GM23338 (cell line): ENCODE results near the gene ORC2. TPM values are rescaled to one million over a fixed set of nuclear protein-coding genes. Genes with fewer than 3 reads are reported as not detected.

Source experiments
- ATAC-seq: fragments of 200-7000 bp; cut with Tn5 transposase; 3 replicates; pipeline ENCODE4 v1.9.1; 2020
- DNase-seq: peaks from one replicate; pipeline ENCODE4 v3.0.0-alpha.2; 2015; ENCODE audit warnings: low spot score
- H2AFZ ChIP-seq: fragments of 200-600 bp; sonication (generic); 2 replicates; pipeline ENCODE4 v1.8.0; 2016; ENCODE audit warnings: antibody characterized with exemption, mild to moderate bottlenecking, moderate library complexity
- H3F3A ChIP-seq: fragments of 200-600 bp; sonication (generic); replicated peaks from 2 replicates; pipeline ENCODE4 v1.8.0; 2017; ENCODE audit warnings: antibody characterized with exemption, mixed run types, low read depth
- H3K27ac ChIP-seq: fragments of 200-600 bp; sonication (generic); 2 replicates; pipeline ENCODE4 v1.6.1; 2016; ENCODE audit warnings: low read depth
- H3K27me3 ChIP-seq: fragments of 200-600 bp; sonication (generic); 2 replicates; pipeline ENCODE4 v1.8.0; 2016; ENCODE audit warnings: mild to moderate bottlenecking, mixed run types, moderate library complexity; ENCODE audit not compliant: insufficient read depth
- H3K36me3 ChIP-seq: fragments of 200-600 bp; sonication (generic); 2 replicates; pipeline ENCODE4 v1.8.0; 2016; ENCODE audit warnings: mild to moderate bottlenecking; ENCODE audit not compliant: insufficient read depth
- H3K4me1 ChIP-seq: fragments of 200-600 bp; sonication (generic); 2 replicates; pipeline ENCODE4 v1.8.0; 2016; ENCODE audit warnings: mild to moderate bottlenecking, moderate library complexity; ENCODE audit not compliant: insufficient read depth
- H3K4me2 ChIP-seq: fragments of 200-600 bp; sonication (generic); 2 replicates; pipeline ENCODE4 v1.7.1; 2017; ENCODE audit warnings: mixed run types
- H3K4me3 ChIP-seq: fragments of 200-600 bp; sonication (generic); 2 replicates; pipeline ENCODE4 v1.6.1; 2016; ENCODE audit warnings: mixed run types
- H3K79me2 ChIP-seq: fragments of 200-600 bp; sonication (generic); replicated peaks from 2 replicates; pipeline ENCODE4 v1.8.0; 2017; ENCODE audit warnings: mild to moderate bottlenecking; ENCODE audit not compliant: insufficient read depth
- H3K9me2 ChIP-seq: fragments of 200-600 bp; sonication (generic); 2 replicates; pipeline ENCODE4 v1.8.0; 2017; ENCODE audit not compliant: insufficient read depth
- H4K20me1 ChIP-seq: fragments of 200-600 bp; sonication (generic); replicated peaks from 2 replicates; pipeline ENCODE4 v1.8.0; 2017; ENCODE audit warnings: mild to moderate bottlenecking; ENCODE audit not compliant: insufficient read depth
- H3K27ac Mint-ChIP-seq: 2 replicates; pipeline ENCODE4 v1.8.0; 2020; ENCODE audit warnings: inconsistent platforms, mild to moderate bottlenecking, moderate library complexity, mixed read lengths
- H3K27me3 Mint-ChIP-seq: 3 replicates; pipeline ENCODE4 v1.8.0; 2022; ENCODE audit warnings: low read depth, mild to moderate bottlenecking, moderate library complexity, mixed read lengths, inconsistent platforms; ENCODE audit not compliant: insufficient read depth, poor library complexity
- H3K36me3 Mint-ChIP-seq: 3 replicates; pipeline ENCODE4 v1.8.0; 2021; ENCODE audit warnings: low read depth, mild to moderate bottlenecking, inconsistent platforms, moderate library complexity, mixed read lengths
- H3K4me1 Mint-ChIP-seq: 3 replicates; pipeline ENCODE4 v1.8.0; 2020; ENCODE audit warnings: mild to moderate bottlenecking, inconsistent platforms, mixed read lengths
- H3K4me3 Mint-ChIP-seq: 3 replicates; pipeline ENCODE4 v1.8.0; 2021; ENCODE audit warnings: moderate library complexity, mild to moderate bottlenecking, inconsistent platforms, mixed read lengths
- H3K9me3 Mint-ChIP-seq: 3 replicates; pipeline ENCODE4 v1.8.0; 2020; ENCODE audit warnings: moderate library complexity, mild to moderate bottlenecking, inconsistent platforms, mixed read lengths
- CREB1 ChIP-seq: fragments of 250-450 bp; sonication (Bioruptor Pico); IDR thresholded peaks from 2 replicates; pipeline ENCODE4 v1.5.0; 2020; ENCODE audit warnings: low read depth, mild to moderate bottlenecking, moderate library complexity
- EZH2 ChIP-seq: fragments of 200-600 bp; sonication (generic); IDR thresholded peaks from one replicate; pipeline ENCODE4 v1.8.0; 2017; ENCODE audit warnings: antibody characterized with exemption, mild to moderate bottlenecking, low read depth; ENCODE audit not compliant: unreplicated experiment
- JUNB ChIP-seq: IDR thresholded peaks from one replicate; pipeline ENCODE4 v1.6.1; 2016; ENCODE audit warnings: antibody characterized with exemption; ENCODE audit not compliant: unreplicated experiment
- POLR2AphosphoS5 ChIP-seq: IDR thresholded peaks from 2 replicates; pipeline ENCODE4 v1.6.1; 2016; ENCODE audit warnings: antibody characterized with exemption, low read depth
- ZNF114 ChIP-seq: fragments of 250-450 bp; sonication (Bioruptor Pico); IDR thresholded peaks from 2 replicates; pipeline ENCODE4 v1.5.0; 2020; ENCODE audit warnings: mild to moderate bottlenecking, moderate library complexity
- ZNF331 ChIP-seq: fragments of 250-450 bp; sonication (Bioruptor Pico); IDR thresholded peaks from 2 replicates; pipeline ENCODE4 v1.5.0; 2020; ENCODE audit warnings: low read depth, mild to moderate bottlenecking, moderate library complexity
- polyA plus RNA-seq: library from polyadenylated mRNA; unstranded; fragments of >200 nt; fragmentation: Nextera tagmentation; extraction: Ambion mirVana; gene quantifications from 2 replicates; pipeline ENCODE4 v1.2.1, GENCODE V29; 2016
- total RNA-seq: library from RNA; depleted of rRNA; stranded (reverse); fragments of >200 nt; shearing (Covaris generic); gene quantifications from 2 replicates; pipeline ENCODE4 v1.2.3, GENCODE V29; 2014
- TF ChIP-seq, protein P1 (sequence below): fragments of 250-450 bp; sonication (Bioruptor Pico); IDR thresholded peaks from 2 replicates; pipeline ENCODE4 v1.5.0; 2020; ENCODE audit warnings: mild to moderate bottlenecking, moderate library complexity
- TF ChIP-seq, protein P2 (sequence below): IDR thresholded peaks from one replicate; pipeline ENCODE4 v1.6.1; 2018; ENCODE audit warnings: antibody characterized with exemption; ENCODE audit not compliant: unreplicated experiment
- TF ChIP-seq, protein P3 (sequence below): IDR thresholded peaks from 2 replicates; pipeline ENCODE4 v1.6.1; 2016; ENCODE audit warnings: antibody characterized with exemption

ORC2 gene
- total and polyA plus RNA-seq, 2 experiments from 2014 or later: 26.1 to 42.0 TPM

DNA sequence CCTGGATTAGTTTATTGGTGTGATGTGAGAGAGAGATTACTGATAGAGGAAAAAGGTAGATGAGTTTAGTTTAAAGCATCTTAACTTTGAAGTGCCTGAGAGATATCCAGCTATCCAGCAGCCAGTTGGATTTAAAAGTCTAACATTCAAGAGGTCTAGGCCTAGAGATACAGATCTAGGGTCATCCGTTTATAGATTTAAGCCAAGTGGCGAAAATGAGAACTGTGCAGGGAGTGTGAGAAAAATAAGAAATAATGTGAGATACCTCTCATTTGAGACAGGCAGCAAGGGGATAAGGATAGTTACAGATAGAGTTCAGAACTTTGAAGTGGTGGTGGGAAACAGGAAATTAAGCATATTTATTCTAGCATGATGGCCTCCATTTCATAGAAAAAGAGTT lies 5.3 kb upstream of the ORC2 start (continued):
- TF ChIP-seq, protein P1, sequence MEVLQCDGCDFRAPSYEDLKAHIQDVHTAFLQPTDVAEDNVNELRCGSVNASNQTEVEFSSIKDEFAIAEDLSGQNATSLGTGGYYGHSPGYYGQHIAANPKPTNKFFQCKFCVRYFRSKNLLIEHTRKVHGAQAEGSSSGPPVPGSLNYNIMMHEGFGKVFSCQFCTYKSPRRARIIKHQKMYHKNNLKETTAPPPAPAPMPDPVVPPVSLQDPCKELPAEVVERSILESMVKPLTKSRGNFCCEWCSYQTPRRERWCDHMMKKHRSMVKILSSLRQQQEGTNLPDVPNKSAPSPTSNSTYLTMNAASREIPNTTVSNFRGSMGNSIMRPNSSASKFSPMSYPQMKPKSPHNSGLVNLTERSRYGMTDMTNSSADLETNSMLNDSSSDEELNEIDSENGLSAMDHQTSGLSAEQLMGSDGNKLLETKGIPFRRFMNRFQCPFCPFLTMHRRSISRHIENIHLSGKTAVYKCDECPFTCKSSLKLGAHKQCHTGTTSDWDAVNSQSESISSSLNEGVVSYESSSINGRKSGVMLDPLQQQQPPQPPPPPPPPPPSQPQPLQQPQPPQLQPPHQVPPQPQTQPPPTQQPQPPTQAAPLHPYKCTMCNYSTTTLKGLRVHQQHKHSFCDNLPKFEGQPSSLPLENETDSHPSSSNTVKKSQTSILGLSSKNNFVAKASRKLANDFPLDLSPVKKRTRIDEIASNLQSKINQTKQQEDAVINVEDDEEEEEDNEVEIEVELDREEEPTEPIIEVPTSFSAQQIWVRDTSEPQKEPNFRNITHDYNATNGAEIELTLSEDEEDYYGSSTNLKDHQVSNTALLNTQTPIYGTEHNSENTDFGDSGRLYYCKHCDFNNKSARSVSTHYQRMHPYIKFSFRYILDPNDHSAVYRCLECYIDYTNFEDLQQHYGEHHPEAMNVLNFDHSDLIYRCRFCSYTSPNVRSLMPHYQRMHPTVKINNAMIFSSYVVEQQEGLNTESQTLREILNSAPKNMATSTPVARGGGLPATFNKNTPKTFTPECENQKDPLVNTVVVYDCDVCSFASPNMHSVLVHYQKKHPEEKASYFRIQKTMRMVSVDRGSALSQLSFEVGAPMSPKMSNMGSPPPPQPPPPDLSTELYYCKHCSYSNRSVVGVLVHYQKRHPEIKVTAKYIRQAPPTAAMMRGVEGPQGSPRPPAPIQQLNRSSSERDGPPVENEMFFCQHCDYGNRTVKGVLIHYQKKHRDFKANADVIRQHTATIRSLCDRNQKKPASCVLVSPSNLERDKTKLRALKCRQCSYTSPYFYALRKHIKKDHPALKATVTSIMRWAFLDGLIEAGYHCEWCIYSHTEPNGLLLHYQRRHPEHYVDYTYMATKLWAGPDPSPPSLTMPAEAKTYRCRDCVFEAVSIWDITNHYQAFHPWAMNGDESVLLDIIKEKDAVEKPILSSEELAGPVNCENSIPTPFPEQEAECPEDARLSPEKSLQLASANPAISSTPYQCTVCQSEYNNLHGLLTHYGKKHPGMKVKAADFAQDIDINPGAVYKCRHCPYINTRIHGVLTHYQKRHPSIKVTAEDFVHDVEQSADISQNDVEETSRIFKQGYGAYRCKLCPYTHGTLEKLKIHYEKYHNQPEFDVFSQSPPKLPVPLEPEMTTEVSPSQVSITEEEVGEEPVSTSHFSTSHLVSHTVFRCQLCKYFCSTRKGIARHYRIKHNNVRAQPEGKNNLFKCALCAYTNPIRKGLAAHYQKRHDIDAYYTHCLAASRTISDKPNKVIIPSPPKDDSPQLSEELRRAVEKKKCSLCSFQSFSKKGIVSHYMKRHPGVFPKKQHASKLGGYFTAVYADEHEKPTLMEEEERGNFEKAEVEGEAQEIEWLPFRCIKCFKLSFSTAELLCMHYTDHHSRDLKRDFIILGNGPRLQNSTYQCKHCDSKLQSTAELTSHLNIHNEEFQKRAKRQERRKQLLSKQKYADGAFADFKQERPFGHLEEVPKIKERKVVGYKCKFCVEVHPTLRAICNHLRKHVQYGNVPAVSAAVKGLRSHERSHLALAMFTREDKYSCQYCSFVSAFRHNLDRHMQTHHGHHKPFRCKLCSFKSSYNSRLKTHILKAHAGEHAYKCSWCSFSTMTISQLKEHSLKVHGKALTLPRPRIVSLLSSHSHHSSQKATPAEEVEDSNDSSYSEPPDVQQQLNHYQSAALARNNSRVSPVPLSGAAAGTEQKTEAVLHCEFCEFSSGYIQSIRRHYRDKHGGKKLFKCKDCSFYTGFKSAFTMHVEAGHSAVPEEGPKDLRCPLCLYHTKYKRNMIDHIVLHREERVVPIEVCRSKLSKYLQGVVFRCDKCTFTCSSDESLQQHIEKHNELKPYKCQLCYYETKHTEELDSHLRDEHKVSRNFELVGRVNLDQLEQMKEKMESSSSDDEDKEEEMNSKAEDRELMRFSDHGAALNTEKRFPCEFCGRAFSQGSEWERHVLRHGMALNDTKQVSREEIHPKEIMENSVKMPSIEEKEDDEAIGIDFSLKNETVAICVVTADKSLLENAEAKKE (CRISPR knock-in tag): no peak
- no peak for TF ChIP-seq EZH2

DNA sequence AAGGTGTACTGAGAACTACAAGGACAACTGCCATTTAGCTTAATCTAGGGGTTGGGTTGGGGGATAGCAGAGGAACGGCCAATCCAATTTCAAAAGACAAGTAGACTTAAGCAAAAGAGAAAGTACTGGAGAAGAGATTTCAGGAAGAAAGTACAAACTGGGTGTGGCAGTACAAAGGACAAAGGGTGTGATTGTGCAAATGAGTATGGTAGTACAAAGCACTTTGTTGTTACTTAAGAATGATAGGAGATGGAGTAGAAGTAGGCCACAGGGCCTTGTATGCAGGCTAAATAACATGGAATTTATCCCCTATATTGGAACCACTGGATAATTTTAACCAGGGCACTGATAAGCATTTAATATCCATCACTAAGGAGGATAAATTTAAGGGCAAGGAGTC lies 4.7 kb upstream of the ORC2 start:
- H3K27ac Mint-ChIP-seq: no peak overlapping the region
- Histone ChIP-seq H3K4me1 (peaks cover 10% of the 10 kb centered on the region; the same call in 1 of the 2 replicates), H3F3A (no peaks in the 10 kb centered on the region), H3K27ac (no peak overlapping the region), H2AFZ (no peak overlapping the region), H3K79me2 (peaks cover 11% of the 10 kb centered on the region; the same call in 1 of the 2 replicates), H3K4me2 (no peak overlapping the region), H3K9me2 (no peaks in the 10 kb centered on the region), H4K20me1 (no peaks in the 10 kb centered on the region), H3K27me3 (no peaks in the 10 kb centered on the region), H3K36me3 (no peaks in the 10 kb centered on the region), H3K4me3 (no peak overlapping the region)
- H3K9me3 Mint-ChIP-seq: no peaks in the 10 kb centered on the region; the same call in 2 of the 3 replicates
- TF ChIP-seq ZNF331: no peak
- TF ChIP-seq, protein P2, sequence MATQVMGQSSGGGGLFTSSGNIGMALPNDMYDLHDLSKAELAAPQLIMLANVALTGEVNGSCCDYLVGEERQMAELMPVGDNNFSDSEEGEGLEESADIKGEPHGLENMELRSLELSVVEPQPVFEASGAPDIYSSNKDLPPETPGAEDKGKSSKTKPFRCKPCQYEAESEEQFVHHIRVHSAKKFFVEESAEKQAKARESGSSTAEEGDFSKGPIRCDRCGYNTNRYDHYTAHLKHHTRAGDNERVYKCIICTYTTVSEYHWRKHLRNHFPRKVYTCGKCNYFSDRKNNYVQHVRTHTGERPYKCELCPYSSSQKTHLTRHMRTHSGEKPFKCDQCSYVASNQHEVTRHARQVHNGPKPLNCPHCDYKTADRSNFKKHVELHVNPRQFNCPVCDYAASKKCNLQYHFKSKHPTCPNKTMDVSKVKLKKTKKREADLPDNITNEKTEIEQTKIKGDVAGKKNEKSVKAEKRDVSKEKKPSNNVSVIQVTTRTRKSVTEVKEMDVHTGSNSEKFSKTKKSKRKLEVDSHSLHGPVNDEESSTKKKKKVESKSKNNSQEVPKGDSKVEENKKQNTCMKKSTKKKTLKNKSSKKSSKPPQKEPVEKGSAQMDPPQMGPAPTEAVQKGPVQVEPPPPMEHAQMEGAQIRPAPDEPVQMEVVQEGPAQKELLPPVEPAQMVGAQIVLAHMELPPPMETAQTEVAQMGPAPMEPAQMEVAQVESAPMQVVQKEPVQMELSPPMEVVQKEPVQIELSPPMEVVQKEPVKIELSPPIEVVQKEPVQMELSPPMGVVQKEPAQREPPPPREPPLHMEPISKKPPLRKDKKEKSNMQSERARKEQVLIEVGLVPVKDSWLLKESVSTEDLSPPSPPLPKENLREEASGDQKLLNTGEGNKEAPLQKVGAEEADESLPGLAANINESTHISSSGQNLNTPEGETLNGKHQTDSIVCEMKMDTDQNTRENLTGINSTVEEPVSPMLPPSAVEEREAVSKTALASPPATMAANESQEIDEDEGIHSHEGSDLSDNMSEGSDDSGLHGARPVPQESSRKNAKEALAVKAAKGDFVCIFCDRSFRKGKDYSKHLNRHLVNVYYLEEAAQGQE: no peak
- TF ChIP-seq CREB1: no peak
- no peak for TF ChIP-seq POLR2AphosphoS5
- TF ChIP-seq EZH2: no peak
- TF ChIP-seq, protein P3, sequence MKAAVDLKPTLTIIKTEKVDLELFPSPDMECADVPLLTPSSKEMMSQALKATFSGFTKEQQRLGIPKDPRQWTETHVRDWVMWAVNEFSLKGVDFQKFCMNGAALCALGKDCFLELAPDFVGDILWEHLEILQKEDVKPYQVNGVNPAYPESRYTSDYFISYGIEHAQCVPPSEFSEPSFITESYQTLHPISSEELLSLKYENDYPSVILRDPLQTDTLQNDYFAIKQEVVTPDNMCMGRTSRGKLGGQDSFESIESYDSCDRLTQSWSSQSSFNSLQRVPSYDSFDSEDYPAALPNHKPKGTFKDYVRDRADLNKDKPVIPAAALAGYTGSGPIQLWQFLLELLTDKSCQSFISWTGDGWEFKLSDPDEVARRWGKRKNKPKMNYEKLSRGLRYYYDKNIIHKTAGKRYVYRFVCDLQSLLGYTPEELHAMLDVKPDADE: no peak
- no peak for TF ChIP-seq ZNF114 (CRISPR knock-in tag)
- no peak for TF ChIP-seq JUNB
- H3K27me3 Mint-ChIP-seq: peaks cover 5% of the 10 kb centered on the region
- no peaks in the 10 kb centered on the region; the same call in 2 of the 3 replicates for H3K36me3 Mint-ChIP-seq
- peaks cover 20% of the 10 kb centered on the region for H3K4me1 Mint-ChIP-seq
- DNase-seq (no peak), ATAC-seq (no peak)
- H3K4me3 Mint-ChIP-seq: no peak overlapping the region
